Fibroblast of lung (primary cell): ENCODE measurements around the gene SLC39A5.

Experiments used
- CTCF ChIP-seq, 2 donors: IDR thresholded peaks in 1 of 2; conservative IDR thresholded peaks in 1 of 2; 1 replicate in 1 of 2; 2 replicates in 1 of 2; pipeline ENCODE4 v1.5.1; 2011 to 2012; ENCODE audit warnings: low read length in 2 of 2, control low read depth in 1 of 2, inconsistent platforms in 1 of 2, low read depth in 1 of 2, mild to moderate bottlenecking in 1 of 2
- EZH2 ChIP-seq: IDR thresholded peaks from 2 replicates; pipeline ENCODE4 v1.5.1; 2012; ENCODE audit warnings: low read length, control low read depth, mild to moderate bottlenecking; ENCODE audit errors: missing control alignments

DNA sequence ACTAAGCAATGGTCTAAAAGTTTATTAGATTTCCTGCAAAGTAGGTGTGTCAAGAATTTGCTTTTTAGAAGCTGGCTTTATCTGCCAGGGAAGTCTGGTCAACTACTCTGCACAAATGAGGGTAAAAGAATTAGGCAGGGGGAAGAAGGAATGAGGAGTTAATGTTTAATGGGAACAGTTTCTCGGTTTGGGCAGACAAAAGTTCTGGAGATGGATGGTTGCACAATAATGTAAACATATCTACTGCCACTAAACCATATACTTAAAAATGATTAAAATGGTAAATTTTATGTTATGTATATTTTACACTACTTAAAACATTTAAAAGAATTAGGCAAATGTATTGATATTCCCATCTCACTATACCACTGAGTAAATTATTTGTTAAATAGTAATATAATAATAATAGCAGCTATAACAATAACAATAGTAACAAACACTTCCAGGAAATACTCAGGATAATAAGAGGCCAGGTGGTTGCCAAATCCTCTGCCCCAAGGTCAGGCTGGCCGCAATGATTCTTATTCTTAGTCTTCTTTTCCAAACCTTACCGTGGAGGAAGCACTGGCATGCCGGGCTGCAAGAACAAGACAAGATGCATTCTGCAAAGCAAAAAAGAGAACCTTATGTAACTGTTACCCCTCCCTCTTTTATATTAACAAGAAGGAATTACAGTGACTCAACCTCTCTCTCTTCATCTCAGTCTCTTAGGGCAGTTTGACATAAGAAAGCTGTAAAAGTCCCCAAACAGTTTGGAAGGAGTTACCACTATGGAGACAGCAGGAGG lies 56.4 kb downstream of the SLC39A5 start:
- TF ChIP-seq CTCF (conservative IDR thresholded peaks at IDR 0.05 in 1 of 2, IDR thresholded peaks at IDR 0.05 in 1 of 2; ENCODE audit: low read depth in 1 of 2, low read length in 2 of 2) (no peak), EZH2 (no peak)
